ENCODE results near the gene MIGA2. TPM values are rescaled to one million over a fixed set of nuclear protein-coding genes. Genes with fewer than 3 reads are reported as not detected.

The MIGA2 gene
- total and polyA plus RNA-seq, 2 of the 8 experiments (the other 6 are each of a cell fraction or from before 2014, with no cell fraction given) = 24.6 to 39.0 TPM

GRCh38 chr9:129052592-129052991 lies 16.2 kb downstream of the MIGA2 start (continued):
- TF ChIP-seq, protein P1, sequence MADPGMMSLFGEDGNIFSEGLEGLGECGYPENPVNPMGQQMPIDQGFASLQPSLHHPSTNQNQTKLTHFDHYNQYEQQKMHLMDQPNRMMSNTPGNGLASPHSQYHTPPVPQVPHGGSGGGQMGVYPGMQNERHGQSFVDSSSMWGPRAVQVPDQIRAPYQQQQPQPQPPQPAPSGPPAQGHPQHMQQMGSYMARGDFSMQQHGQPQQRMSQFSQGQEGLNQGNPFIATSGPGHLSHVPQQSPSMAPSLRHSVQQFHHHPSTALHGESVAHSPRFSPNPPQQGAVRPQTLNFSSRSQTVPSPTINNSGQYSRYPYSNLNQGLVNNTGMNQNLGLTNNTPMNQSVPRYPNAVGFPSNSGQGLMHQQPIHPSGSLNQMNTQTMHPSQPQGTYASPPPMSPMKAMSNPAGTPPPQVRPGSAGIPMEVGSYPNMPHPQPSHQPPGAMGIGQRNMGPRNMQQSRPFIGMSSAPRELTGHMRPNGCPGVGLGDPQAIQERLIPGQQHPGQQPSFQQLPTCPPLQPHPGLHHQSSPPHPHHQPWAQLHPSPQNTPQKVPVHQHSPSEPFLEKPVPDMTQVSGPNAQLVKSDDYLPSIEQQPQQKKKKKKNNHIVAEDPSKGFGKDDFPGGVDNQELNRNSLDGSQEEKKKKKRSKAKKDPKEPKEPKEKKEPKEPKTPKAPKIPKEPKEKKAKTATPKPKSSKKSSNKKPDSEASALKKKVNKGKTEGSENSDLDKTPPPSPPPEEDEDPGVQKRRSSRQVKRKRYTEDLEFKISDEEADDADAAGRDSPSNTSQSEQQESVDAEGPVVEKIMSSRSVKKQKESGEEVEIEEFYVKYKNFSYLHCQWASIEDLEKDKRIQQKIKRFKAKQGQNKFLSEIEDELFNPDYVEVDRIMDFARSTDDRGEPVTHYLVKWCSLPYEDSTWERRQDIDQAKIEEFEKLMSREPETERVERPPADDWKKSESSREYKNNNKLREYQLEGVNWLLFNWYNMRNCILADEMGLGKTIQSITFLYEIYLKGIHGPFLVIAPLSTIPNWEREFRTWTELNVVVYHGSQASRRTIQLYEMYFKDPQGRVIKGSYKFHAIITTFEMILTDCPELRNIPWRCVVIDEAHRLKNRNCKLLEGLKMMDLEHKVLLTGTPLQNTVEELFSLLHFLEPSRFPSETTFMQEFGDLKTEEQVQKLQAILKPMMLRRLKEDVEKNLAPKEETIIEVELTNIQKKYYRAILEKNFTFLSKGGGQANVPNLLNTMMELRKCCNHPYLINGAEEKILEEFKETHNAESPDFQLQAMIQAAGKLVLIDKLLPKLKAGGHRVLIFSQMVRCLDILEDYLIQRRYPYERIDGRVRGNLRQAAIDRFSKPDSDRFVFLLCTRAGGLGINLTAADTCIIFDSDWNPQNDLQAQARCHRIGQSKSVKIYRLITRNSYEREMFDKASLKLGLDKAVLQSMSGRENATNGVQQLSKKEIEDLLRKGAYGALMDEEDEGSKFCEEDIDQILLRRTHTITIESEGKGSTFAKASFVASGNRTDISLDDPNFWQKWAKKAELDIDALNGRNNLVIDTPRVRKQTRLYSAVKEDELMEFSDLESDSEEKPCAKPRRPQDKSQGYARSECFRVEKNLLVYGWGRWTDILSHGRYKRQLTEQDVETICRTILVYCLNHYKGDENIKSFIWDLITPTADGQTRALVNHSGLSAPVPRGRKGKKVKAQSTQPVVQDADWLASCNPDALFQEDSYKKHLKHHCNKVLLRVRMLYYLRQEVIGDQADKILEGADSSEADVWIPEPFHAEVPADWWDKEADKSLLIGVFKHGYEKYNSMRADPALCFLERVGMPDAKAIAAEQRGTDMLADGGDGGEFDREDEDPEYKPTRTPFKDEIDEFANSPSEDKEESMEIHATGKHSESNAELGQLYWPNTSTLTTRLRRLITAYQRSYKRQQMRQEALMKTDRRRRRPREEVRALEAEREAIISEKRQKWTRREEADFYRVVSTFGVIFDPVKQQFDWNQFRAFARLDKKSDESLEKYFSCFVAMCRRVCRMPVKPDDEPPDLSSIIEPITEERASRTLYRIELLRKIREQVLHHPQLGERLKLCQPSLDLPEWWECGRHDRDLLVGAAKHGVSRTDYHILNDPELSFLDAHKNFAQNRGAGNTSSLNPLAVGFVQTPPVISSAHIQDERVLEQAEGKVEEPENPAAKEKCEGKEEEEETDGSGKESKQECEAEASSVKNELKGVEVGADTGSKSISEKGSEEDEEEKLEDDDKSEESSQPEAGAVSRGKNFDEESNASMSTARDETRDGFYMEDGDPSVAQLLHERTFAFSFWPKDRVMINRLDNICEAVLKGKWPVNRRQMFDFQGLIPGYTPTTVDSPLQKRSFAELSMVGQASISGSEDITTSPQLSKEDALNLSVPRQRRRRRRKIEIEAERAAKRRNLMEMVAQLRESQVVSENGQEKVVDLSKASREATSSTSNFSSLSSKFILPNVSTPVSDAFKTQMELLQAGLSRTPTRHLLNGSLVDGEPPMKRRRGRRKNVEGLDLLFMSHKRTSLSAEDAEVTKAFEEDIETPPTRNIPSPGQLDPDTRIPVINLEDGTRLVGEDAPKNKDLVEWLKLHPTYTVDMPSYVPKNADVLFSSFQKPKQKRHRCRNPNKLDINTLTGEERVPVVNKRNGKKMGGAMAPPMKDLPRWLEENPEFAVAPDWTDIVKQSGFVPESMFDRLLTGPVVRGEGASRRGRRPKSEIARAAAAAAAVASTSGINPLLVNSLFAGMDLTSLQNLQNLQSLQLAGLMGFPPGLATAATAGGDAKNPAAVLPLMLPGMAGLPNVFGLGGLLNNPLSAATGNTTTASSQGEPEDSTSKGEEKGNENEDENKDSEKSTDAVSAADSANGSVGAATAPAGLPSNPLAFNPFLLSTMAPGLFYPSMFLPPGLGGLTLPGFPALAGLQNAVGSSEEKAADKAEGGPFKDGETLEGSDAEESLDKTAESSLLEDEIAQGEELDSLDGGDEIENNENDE (IDR thresholded peaks at IDR 0.05; ENCODE audit: insufficient replicate concordance, low read length) = no peak
- TF ChIP-seq SIX5 (IDR thresholded peaks at IDR 0.05; ENCODE audit: low read depth, low read length) (no peak), KDM4A (IDR thresholded peaks at IDR 0.05; ENCODE audit: low read depth, low read length, severe bottlenecking) (no peak)
- TF ChIP-seq, protein P2, sequence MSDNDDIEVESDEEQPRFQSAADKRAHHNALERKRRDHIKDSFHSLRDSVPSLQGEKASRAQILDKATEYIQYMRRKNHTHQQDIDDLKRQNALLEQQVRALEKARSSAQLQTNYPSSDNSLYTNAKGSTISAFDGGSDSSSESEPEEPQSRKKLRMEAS (IDR thresholded peaks at IDR 0.05) = no peak

Measured in H1 (cell line).